Globus pallidus (tissue), 1 donor: ENCODE data around the gene NEGR1.
"Not testable (repeated sequence)": the region's sequence is repeated elsewhere in the genome, so short reads cannot be mapped to it uniquely, and the experiment has no call there.

Source experiments
- DNase-seq: peaks from one replicate; pipeline ENCODE4 v3.0.0-alpha.2; 2015; ENCODE audit warnings: low spot score

Gene NEGR1

DNA sequence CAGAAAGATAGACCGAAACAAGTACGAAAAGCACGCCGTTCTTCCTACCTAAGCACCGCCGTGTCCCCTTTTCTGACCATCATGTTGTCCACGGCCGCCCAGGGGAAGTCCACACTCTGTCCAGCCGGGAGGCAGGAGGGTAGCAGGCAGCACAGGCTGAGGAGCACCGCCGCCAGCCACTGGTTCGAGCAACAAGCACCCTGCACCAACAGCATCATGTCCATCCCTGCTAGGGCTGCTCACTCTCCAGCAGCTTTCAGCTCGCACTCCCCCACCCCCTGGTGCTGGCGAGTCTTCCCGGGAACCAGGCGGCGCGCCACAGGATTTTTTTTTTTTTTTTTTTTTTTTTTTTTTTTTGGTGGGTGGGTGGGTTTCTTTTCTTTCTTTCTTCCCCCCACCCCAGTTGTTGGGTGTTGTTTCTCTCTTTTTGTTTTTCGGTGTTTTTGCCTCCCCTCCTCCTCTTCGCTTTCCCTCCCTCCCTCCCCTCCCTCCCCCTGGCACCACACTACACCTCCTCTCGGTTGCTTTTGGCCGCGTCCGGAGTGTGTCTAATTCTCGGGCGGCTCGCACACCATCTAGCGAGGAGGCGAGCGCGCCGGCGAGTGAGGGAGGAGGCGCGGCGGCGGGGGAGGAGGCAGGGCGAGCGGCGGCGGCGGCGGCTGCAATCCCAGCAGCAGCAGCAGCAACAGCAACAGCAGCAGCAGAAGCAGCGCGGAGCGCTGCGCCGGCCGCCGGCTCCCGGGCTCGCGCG is at the start of gene NEGR1:
NEGR1 (minus strand) TSS at position 269 of the 751 bp plus-strand sequence.
- peak; percentile 92 for DNase-seq

DNA sequence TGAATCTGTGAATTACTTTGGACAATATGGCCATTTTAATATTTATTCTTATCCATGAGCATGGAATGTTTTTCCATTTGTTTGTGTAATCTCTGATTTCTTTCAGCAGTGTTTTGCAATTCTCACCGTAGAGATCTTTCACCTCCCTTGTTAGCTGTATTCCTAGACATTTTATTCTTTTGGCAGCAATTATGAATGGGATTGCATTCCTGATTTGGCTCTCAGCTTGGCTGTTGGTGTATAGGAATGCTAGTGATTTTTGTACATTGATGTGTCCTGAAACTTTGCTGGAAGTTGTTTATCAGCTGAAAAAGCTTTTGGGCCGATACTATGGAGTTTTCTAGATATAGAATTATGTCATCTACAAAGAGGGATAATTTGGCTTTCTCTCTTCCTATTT is 44.2 kb upstream of the NEGR1 start:
- DNase-seq = no peak

- DNase-seq = no peak
Observed at GRCh38 chr1:72324451-72324850, 42.1 kb upstream of the NEGR1 start.

- no peak for DNase-seq
Observed at GRCh38 chr1:72322910-72323309, 40.6 kb upstream of the NEGR1 start.

GRCh38 chr1:72296501-72296900 is 14.2 kb upstream of the NEGR1 start:
- no peak for DNase-seq

DNA sequence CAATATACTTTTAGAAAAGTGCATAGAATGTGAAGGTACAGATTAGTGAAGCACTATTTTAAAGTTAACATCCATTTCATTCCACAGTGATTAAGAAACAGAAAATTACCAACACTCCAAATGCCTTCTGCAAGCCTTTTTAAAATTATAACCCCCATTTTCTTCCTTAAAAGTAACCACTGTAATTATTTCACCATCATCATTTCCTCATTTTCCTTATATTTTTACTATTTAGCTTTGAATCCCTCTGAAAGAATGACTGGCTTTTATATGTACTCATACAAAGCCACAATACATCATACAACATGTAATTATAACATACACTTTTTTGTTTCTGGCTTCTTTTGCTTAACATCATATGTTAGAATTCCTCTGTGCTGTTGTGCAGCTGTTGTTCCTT is 6.5 kb upstream of the NEGR1 start:
- DNase-seq = no peak

- no peak for DNase-seq
Observed at GRCh38 chr1:72286401-72286800, 4.1 kb upstream of the NEGR1 start.

- peak; percentile 53 for DNase-seq
Observed at GRCh38 chr1:72285074-72285425, 2.7 kb upstream of the NEGR1 start.

- peak; percentile 82 for DNase-seq
Observed at GRCh38 chr1:72284348-72285073, 2.2 kb upstream of the NEGR1 start.

GRCh38 chr1:72284084-72284347 is 1.7 kb upstream of the NEGR1 start:
- no peak for DNase-seq

DNA sequence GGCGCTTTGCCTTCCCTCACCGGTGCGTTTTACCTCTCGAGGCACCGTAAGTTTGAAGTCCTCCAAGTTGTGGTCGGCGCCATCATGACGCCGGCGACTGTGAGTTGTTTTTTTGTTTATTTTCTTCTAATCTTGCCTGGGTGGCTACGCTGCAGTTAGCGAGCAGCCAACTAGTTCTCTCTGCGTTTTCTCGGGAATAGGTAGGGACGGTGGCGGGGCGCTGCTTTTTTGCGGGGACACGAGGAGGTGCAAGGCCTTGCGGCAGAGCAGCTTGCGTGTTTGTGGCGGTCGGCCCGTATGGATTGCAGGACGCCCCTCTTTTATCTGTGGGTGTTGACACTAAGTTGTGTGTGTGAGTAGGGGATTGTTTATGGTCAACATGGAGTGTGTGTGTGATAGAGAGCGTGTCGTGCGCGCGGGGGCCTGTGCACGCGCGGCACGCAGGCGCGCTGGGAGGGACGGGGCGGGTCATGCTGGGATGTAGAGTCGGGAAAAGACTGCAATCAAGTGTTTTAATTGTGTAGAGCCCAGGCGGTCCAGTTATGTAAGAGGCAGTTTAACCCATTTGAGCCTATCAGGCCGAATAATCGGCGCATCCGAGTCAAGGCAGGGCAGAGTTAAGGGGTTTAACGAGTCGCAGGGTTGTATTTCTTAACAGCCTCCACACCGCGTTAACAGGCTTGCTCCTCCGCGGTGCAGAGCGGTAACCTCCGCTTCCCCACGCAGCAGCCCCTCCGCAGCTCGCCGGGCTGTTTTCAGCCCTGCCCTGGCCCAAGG is 1.2 kb upstream of the NEGR1 start:
- peak; percentile 90 for DNase-seq

DNA sequence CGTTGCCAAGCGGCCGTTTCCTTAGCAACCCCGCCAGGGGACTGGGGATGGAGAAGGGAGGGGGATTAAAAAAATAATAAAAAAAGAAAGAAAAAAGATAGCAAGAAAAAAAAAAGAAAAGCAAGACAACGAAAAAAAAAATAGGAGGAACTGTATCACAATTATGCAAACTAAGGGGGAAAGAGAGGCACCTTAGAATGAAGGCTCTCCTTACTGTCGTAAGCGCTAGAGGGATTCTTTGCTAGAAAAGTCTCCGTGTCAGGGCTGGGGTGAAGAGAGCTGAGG is 625 bp upstream of the NEGR1 start:
- DNase-seq = no peak

DNA sequence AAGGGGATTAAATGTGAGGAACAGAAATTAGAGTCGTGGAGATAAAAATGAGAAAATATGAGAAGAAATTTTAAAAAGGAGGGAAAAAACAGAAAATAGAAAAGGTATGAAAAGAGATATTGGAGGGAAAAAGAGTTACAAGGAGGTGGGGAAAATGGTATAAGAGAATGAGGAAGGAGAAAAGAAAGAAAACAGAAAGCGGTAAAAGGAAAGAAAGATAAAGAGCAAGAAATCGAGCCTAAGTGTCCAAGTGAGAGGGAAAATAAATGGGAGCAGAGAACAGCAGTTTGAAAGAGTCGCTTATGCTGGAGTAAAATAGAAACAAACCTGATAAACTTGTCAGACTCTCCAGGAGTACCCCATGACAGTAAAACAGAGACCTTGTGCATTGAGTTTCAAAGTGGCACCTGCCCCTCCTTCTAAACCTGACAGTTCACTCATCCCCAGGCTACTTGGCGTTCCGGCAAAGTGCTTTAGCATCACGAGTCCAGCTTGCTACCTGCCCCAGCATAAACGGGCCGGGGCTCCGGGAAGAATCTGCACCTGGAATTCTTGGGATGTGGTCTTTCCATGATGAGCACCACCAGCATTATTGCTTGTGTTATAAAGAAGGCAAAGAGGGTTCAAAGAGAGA is 585 bp downstream of the NEGR1 start:
- DNase-seq = peak; percentile 61

- peak; percentile 43 for DNase-seq
Observed at GRCh38 chr1:72281144-72281543, 1.2 kb downstream of the NEGR1 start.

- DNase-seq = peak; percentile 21
Observed at GRCh38 chr1:72280711-72281110, 1.6 kb downstream of the NEGR1 start.

GRCh38 chr1:72280131-72280530 is 2.2 kb downstream of the NEGR1 start:
- peak; percentile 23 for DNase-seq

GRCh38 chr1:72278461-72278860 is 3.9 kb downstream of the NEGR1 start:
- DNase-seq = no peak

DNA sequence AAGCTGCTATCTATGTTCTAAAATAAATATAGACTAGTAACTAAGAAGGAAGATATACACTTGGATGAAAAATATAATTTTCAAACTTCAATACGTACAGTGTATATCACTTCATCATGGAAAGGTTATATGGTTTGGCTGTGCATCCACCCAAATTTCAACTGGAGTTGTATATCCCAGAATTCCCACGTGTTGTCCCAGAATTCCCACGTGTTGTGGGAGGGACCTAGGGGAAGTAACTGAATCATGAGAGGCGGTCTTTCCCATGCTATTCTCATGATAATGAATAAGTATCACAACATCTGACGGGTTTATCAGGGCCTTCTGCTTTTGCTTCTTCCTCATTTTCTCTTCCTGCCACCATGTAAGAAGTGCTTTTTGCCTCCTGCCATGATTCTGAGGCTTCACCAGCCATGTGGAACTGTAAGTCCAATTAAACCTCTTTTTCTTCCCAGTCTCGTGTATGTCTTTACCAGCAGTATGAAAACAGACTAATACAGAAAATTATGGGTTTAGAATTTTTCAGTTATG is 10.7 kb downstream of the NEGR1 start:
- DNase-seq = no peak

- DNase-seq = no peak
Observed at GRCh38 chr1:72262735-72263134, 19.6 kb downstream of the NEGR1 start.

GRCh38 chr1:72253132-72253531 is 29.2 kb downstream of the NEGR1 start:
- no peak for DNase-seq

- no peak for DNase-seq
Observed at GRCh38 chr1:72241397-72241796, 40.9 kb downstream of the NEGR1 start.

DNA sequence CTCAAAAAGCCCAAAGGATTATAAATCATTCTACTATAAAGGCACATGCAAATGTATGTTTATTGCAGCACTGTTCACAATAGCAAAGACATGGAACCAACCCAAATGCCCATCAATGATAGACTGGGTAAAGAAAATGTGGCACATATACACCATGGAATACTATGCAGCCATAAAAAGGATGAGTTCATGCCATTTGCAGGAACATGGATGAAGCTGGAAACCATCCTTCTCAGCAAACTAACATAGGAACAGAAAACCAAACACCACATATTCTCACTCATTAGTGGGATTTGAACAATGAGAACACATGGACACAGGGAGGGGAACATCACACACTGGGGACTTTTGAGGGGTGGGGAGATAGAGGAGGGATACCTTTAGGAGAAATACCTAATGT is 46.4 kb downstream of the NEGR1 start:
- DNase-seq = not testable (repeated sequence)

- DNase-seq = no peak
Observed at GRCh38 chr1:72235062-72235461, 47.3 kb downstream of the NEGR1 start.
